Measurements from ENCODE around the gene PLS1.
"Not testable (repeated sequence)": the region's sequence is repeated elsewhere in the genome, so short reads cannot be mapped to it uniquely, and the experiment has no call there.

The PLS1 gene

GRCh38 chr3:142595951-142596725, at the start of gene PLS1:
Gene PLS1 (plus strand): TSS chr3:142596393. CDS start chr3:142664238, 67,845 bp downstream.
- in situ Hi-C loops (cut with HindIII; ENCODE audit: low sequenced_read_pairs): loop anchor here (25.0 kb wide), 1 partner anchor 416 kb away; the partner anchor contains the start of gene U2SURP

GRCh38 chr3:142549986-142550385, 46.2 kb upstream of the PLS1 start:
- in situ Hi-C loops (cut with HindIII; ENCODE audit: low sequenced_read_pairs): no loop called here

- in situ Hi-C loops (cut with HindIII; ENCODE audit: low sequenced_read_pairs): not testable (repeated sequence)
These were observed 43.6 kb upstream of the PLS1 start for GRCh38 chr3:142552579-142552978.

GRCh38 chr3:142553741-142554140, 42.5 kb upstream of the PLS1 start:
- in situ Hi-C loops (cut with HindIII; ENCODE audit: low sequenced_read_pairs): no loop called here

- in situ Hi-C loops (cut with HindIII; ENCODE audit: low sequenced_read_pairs): no loop called here
These were observed 36.1 kb upstream of the PLS1 start for GRCh38 chr3:142560118-142560517.

- in situ Hi-C loops (cut with HindIII; ENCODE audit: low sequenced_read_pairs): no loop called here
These were observed 32.6 kb upstream of the PLS1 start for GRCh38 chr3:142563496-142563997.

GRCh38 chr3:142566096-142566495, 30.1 kb upstream of the PLS1 start:
- in situ Hi-C loops (cut with HindIII; ENCODE audit: low sequenced_read_pairs): no loop called here

GRCh38 chr3:142568393-142569017, 27.7 kb upstream of the PLS1 start:
- in situ Hi-C loops (cut with HindIII; ENCODE audit: low sequenced_read_pairs): no loop called here

- in situ Hi-C loops (cut with HindIII; ENCODE audit: low sequenced_read_pairs): not testable (repeated sequence)
These were observed 26.8 kb upstream of the PLS1 start for GRCh38 chr3:142569422-142569821.

- in situ Hi-C loops (cut with HindIII; ENCODE audit: low sequenced_read_pairs): not testable (repeated sequence)
These were observed 22.0 kb upstream of the PLS1 start for GRCh38 chr3:142574223-142574622.

GRCh38 chr3:142574665-142575064, 21.5 kb upstream of the PLS1 start:
- in situ Hi-C loops (cut with HindIII; ENCODE audit: low sequenced_read_pairs): loop anchor here (5.0 to 25.0 kb wide), 2 partner anchors 47 to 438 kb away; partner anchors contain the start of gene U2SURP

GRCh38 chr3:142576792-142577191, 19.4 kb upstream of the PLS1 start:
- in situ Hi-C loops (cut with HindIII; ENCODE audit: low sequenced_read_pairs): loop anchor here (5.0 to 25.0 kb wide), 2 partner anchors 49 to 436 kb away; partner anchors contain the start of gene U2SURP

- in situ Hi-C loops (cut with HindIII; ENCODE audit: low sequenced_read_pairs): loop anchor here (5.0 to 25.0 kb wide), 2 partner anchors 51 to 434 kb away; partner anchors contain the start of gene U2SURP
These were observed 18.4 kb upstream of the PLS1 start for GRCh38 chr3:142577696-142578328.

- in situ Hi-C loops (cut with HindIII; ENCODE audit: low sequenced_read_pairs): loop anchor here (5.0 to 25.0 kb wide), 2 partner anchors 51 to 434 kb away; partner anchors contain the start of gene U2SURP
These were observed 17.6 kb upstream of the PLS1 start, which contains the start of gene ATR for GRCh38 chr3:142578329-142579223. Gene ATR (minus strand): TSS chr3:142578733. CDS start chr3:142578704, 29 bp downstream.

- in situ Hi-C loops (cut with HindIII; ENCODE audit: low sequenced_read_pairs): loop anchor here (5.0 to 25.0 kb wide), 2 partner anchors 37 to 432 kb away; partner anchors contain the start of gene U2SURP
These were observed 16.2 kb upstream of the PLS1 start for GRCh38 chr3:142580061-142580423.

- in situ Hi-C loops (cut with HindIII; ENCODE audit: low sequenced_read_pairs): loop anchor here (5.0 to 25.0 kb wide), 2 partner anchors 36 to 431 kb away; partner anchors contain the start of gene U2SURP
These were observed 15.1 kb upstream of the PLS1 start for GRCh38 chr3:142581070-142581469.

- in situ Hi-C loops (cut with HindIII; ENCODE audit: low sequenced_read_pairs): loop anchor here (25.0 kb wide), 1 partner anchor 425 kb away; the partner anchor contains the start of gene U2SURP
These were observed 9.3 kb upstream of the PLS1 start for GRCh38 chr3:142586803-142587406.

GRCh38 chr3:142588703-142589102, 7.5 kb upstream of the PLS1 start:
- in situ Hi-C loops (cut with HindIII; ENCODE audit: low sequenced_read_pairs): loop anchor here (25.0 kb wide), 1 partner anchor 424 kb away; the partner anchor contains the start of gene U2SURP

GRCh38 chr3:142592268-142592667, 3.9 kb upstream of the PLS1 start:
- in situ Hi-C loops (cut with HindIII; ENCODE audit: low sequenced_read_pairs): loop anchor here (25.0 kb wide), 1 partner anchor 420 kb away; the partner anchor contains the start of gene U2SURP

Measured in endothelial cell of hepatic sinusoid (primary cell).